ENCODE measurements around the gene AMER1.
"Not testable (repeated sequence)": the region's sequence is repeated elsewhere in the genome, so short reads cannot be mapped to it uniquely, and the experiment has no call there.

Gene AMER1

DNA sequence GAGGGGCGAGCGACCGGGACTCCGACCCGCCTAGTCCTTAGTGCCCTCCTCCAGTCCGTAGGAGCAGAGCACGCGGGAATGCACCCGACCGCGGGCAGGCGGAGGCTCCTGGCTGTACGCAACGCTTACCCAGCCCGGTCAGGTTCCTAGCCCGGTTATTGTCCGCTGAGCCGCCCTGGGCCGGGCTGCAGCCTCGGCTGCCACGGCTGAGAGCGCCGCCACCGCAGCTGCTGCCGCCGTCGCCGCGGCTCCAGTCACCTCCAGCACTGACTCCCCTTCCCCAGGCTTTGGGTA, at the start of gene AMER1:
Gene AMER1, minus strand, starts transcription at position 268 of the 294 bp plus-strand sequence. CDS start 12,422 bp downstream, outside the sequence.
- DNase-seq (ENCODE audit: low read depth), result peak; percentile 66
- H3K4me3 ChIP-seq (ENCODE audit: low read length), result peak within 1 kb of the TSS; percentile 58
- no peak for TF ChIP-seq CTCF (IDR thresholded peaks at IDR 0.05; ENCODE audit: insufficient read depth, low read depth, low read length, missing control alignments)

DNA sequence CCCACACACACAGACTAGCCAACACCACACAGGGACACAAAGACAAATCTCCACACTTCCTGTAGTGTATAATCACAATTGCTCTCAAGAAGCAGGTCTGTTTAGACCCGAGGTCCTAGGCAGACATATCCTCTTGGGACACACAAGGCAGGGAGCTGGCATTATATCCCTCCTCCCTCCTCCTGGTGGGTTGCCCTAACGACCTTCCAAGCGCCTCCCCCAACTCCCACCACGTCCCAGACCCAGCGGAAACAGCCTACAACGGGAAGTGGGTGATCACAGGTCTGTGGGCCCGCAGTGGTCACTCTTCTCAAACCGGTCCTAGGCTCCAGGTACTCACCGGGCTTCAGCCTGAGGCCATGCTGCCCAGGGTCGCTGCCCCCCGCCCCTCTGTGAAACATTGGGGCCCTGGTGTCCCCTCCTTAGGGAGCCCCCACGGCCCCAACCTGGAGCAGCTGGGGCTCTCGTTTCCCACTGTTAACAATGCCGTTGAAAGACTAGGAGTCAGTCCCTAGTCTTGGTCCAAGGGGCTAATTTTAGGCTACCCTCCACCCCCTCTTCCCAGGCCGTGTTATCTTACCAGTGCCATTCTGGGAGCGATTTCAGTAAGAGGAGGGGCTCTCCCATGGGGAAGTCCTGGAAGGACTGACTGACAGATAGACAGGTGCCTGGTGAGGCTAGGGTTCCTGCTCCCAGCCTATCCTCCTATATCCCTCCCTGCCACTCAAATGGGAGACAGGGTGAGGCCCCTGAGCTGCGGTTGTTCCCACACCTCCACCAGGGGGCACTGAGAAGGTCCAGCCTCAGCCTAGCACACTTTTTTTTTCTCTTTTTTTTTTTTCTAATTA, 24.8 kb upstream of the AMER1 start, which contains the start of gene ASB12:
Gene ASB12, minus strand, starts transcription at position 485 of the 848 bp plus-strand sequence. CDS start 4,957 bp downstream, outside the sequence.
- H3K4me3 ChIP-seq (ENCODE audit: low read length), result no peak within 1 kb of the TSS
- TF ChIP-seq CTCF (IDR thresholded peaks at IDR 0.05; ENCODE audit: insufficient read depth, low read depth, low read length, missing control alignments), result no peak
- DNase-seq (ENCODE audit: low read depth), result no peak

GRCh38 chrX:64229154-64229553, 23.6 kb upstream of the AMER1 start:
- no peak overlapping the region for H3K4me3 ChIP-seq (ENCODE audit: low read length)
- DNase-seq (ENCODE audit: low read depth), result no peak
- no peak for TF ChIP-seq CTCF (IDR thresholded peaks at IDR 0.05; ENCODE audit: insufficient read depth, low read depth, low read length, missing control alignments)

DNA sequence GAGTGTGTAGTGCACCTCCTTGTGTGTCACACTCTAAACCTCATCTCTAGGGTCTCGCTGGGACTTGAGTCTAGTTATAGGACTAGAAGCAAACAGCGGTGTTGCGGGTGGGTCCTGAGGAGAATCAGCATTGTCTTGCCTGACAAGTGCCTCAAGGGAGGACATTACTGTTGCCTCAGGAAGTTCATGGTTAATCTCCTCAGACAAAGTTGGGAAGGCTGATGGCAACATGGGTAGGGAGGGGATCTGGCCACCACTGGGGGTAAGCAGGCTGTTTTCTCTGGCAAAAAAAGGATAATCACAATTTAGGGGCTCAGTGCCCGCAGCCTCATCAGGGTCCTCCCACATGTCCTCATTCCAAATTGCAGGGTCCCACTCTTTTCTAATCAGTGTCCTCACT, 12.5 kb upstream of the AMER1 start:
- TF ChIP-seq CTCF (IDR thresholded peaks at IDR 0.05; ENCODE audit: insufficient read depth, low read depth, low read length, missing control alignments), result no peak
- DNase-seq (ENCODE audit: low read depth), result no peak

DNA sequence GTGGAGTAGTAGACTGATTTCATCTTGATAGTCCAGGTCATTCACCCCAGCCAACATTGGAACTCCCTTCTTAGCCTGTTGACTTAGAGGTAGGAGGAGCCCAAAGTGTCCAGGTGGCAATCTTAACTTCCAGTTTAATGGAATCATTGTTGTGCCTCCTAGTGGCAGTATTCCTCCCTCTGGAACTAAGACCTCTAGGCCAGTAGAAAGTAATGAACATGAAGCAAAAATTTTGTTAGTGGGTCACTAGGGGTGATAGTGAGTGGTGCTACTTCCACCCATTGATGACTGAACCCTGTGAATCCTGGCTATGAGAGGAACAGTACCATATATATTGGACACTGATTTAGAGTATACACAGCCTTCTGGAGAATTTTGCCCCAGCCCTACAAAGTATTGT, 8.5 kb upstream of the AMER1 start:
- not testable (repeated sequence) for DNase-seq (ENCODE audit: low read depth); H3K4me3 ChIP-seq (ENCODE audit: low read length)

More for the DNA sequence above, 12.5 kb upstream of the AMER1 start:
- no peak overlapping the region for H3K4me3 ChIP-seq (ENCODE audit: low read length)

GRCh38 chrX:64206556-64207162, 1.2 kb upstream of the AMER1 start:
- TF ChIP-seq CTCF (IDR thresholded peaks at IDR 0.05; ENCODE audit: insufficient read depth, low read depth, low read length, missing control alignments), result no peak
- DNase-seq (ENCODE audit: low read depth), result peak; percentile 23
- H3K4me3 ChIP-seq (ENCODE audit: low read length), result peak overlapping the region; percentile 58

GRCh38 chrX:64205735-64206501, 410 bp upstream of the AMER1 start:
- no peak for TF ChIP-seq CTCF (IDR thresholded peaks at IDR 0.05; ENCODE audit: insufficient read depth, low read depth, low read length, missing control alignments)
- H3K4me3 ChIP-seq (ENCODE audit: low read length), result peak overlapping the region; percentile 58
- DNase-seq (ENCODE audit: low read depth), result peak; percentile 91

Measured in epithelial cell of esophagus (primary cell).